DOHH2 (cell line): ENCODE data around the gene ARL15.

Experiments used
- H3F3A ChIP-seq: fragments of 200-600 bp; sonication (generic), shearing (Covaris generic); 2 replicates; pipeline ENCODE4 v1.6.0; 2016; ENCODE audit warnings: antibody characterized with exemption, mild to moderate bottlenecking; ENCODE audit not compliant: control insufficient read depth, insufficient read depth
- H3K27ac ChIP-seq: fragments of 200-600 bp; sonication (generic); 2 replicates; pipeline ENCODE4 v1.5.1; 2014; ENCODE audit warnings: low read depth, mild to moderate bottlenecking, low read length, moderate library complexity
- H3K27me3 ChIP-seq: fragments of 200-600 bp; sonication (generic); 2 replicates; pipeline ENCODE4 v1.6.1; 2014; ENCODE audit warnings: mild to moderate bottlenecking, low read length, mixed read lengths; ENCODE audit not compliant: control insufficient read depth
- H3K36me3 ChIP-seq: fragments of 200-600 bp; sonication (generic); 2 replicates; pipeline ENCODE4 v1.6.1; 2014; ENCODE audit warnings: mild to moderate bottlenecking, low read length, moderate library complexity, mixed read lengths; ENCODE audit not compliant: control insufficient read depth
- H3K4me1 ChIP-seq: fragments of 200-600 bp; sonication (generic); 2 replicates; pipeline ENCODE4 v1.6.1; 2014; ENCODE audit warnings: mild to moderate bottlenecking, low read length, mixed read lengths; ENCODE audit not compliant: control insufficient read depth
- H3K4me2 ChIP-seq: fragments of 200-600 bp; sonication (generic); 2 replicates; pipeline ENCODE4 v1.6.0; 2014; ENCODE audit warnings: mild to moderate bottlenecking, low read length, moderate library complexity
- H3K4me3 ChIP-seq: fragments of 200-600 bp; sonication (generic); 2 replicates; pipeline ENCODE4 v1.5.1; 2014; ENCODE audit warnings: mild to moderate bottlenecking, low read length, mixed read lengths
- H3K79me2 ChIP-seq: fragments of 200-600 bp; sonication (generic); 2 replicates; pipeline ENCODE4 v1.6.1; 2014; ENCODE audit warnings: mild to moderate bottlenecking, low read length, mixed read lengths; ENCODE audit not compliant: control insufficient read depth
- H3K9me2 ChIP-seq: fragments of 200-600 bp; sonication (generic); replicated peaks from 2 replicates; pipeline ENCODE4 v1.6.1; 2014; ENCODE audit warnings: mild to moderate bottlenecking, low read length, mixed read lengths; ENCODE audit not compliant: control insufficient read depth
- H3K9me3 ChIP-seq: fragments of 200-600 bp; sonication (generic); 2 replicates; pipeline ENCODE4 v1.6.1; 2014; ENCODE audit warnings: antibody characterized with exemption, low read length, mixed read lengths; ENCODE audit not compliant: control insufficient read depth, insufficient read depth
- H4K20me1 ChIP-seq: fragments of 200-600 bp; sonication (generic); 2 replicates; pipeline ENCODE4 v1.6.0; 2014; ENCODE audit warnings: low read depth, mild to moderate bottlenecking, antibody characterized with exemption, low read length, moderate library complexity; ENCODE audit not compliant: control insufficient read depth, insufficient read depth
- EZH2phosphoT487 ChIP-seq: fragments of 200-600 bp; sonication (generic); IDR thresholded peaks from 2 replicates; pipeline ENCODE4 v1.6.1; 2017; ENCODE audit warnings: borderline replicate concordance, mild to moderate bottlenecking, antibody characterized with exemption, low read length, moderate library complexity, mixed read lengths
- TF ChIP-seq, protein P1 (sequence below): fragments of 200-600 bp; sonication (generic); IDR thresholded peaks from one replicate; pipeline ENCODE4 v1.5.1; 2014; ENCODE audit warnings: antibody characterized with exemption, mild to moderate bottlenecking, low read depth, low read length; ENCODE audit not compliant: poor library complexity, severe bottlenecking

ARL15 gene

GRCh38 chr5:54242297-54242696 is 68.1 kb downstream of the ARL15 start:
- H3K9me3 ChIP-seq: no peaks in the 10 kb centered on the region
- peaks cover 3% of the 10 kb centered on the region; the same call in 1 of the 2 replicates for H4K20me1 ChIP-seq
- H3F3A ChIP-seq: no peaks in the 10 kb centered on the region
- TF ChIP-seq EZH2phosphoT487: no peak
- TF ChIP-seq, protein P1, sequence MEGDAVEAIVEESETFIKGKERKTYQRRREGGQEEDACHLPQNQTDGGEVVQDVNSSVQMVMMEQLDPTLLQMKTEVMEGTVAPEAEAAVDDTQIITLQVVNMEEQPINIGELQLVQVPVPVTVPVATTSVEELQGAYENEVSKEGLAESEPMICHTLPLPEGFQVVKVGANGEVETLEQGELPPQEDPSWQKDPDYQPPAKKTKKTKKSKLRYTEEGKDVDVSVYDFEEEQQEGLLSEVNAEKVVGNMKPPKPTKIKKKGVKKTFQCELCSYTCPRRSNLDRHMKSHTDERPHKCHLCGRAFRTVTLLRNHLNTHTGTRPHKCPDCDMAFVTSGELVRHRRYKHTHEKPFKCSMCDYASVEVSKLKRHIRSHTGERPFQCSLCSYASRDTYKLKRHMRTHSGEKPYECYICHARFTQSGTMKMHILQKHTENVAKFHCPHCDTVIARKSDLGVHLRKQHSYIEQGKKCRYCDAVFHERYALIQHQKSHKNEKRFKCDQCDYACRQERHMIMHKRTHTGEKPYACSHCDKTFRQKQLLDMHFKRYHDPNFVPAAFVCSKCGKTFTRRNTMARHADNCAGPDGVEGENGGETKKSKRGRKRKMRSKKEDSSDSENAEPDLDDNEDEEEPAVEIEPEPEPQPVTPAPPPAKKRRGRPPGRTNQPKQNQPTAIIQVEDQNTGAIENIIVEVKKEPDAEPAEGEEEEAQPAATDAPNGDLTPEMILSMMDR: no peak
- no peaks in the 10 kb centered on the region for H3K79me2 ChIP-seq
- H3K27me3 ChIP-seq: no peaks in the 10 kb centered on the region
- no peak overlapping the region for H3K4me2 ChIP-seq
- no peaks in the 10 kb centered on the region for H3K4me1 ChIP-seq
- H3K4me3 ChIP-seq: no peak overlapping the region
- no peaks in the 10 kb centered on the region for H3K36me3 ChIP-seq
- no peak overlapping the region for H3K27ac ChIP-seq
- H3K9me2 ChIP-seq: no peaks in the 10 kb centered on the region

- 0 out of 2 replicates have a peak, but pooled peaks cover 3% of the 10 kb centered on the region for H3K27me3 ChIP-seq
- no peaks in the 10 kb centered on the region for H3F3A ChIP-seq
- no peak overlapping the region for H3K27ac ChIP-seq
- H3K36me3 ChIP-seq: no peaks in the 10 kb centered on the region
- no peaks in the 10 kb centered on the region for H3K9me2 ChIP-seq
- H3K4me2 ChIP-seq: no peak overlapping the region
- no peaks in the 10 kb centered on the region for H3K79me2 ChIP-seq
- H4K20me1 ChIP-seq: peaks cover 8% of the 10 kb centered on the region
- H3K4me3 ChIP-seq: no peak overlapping the region
- TF ChIP-seq, protein P1: peak; percentile 41
- no peak for TF ChIP-seq EZH2phosphoT487
- H3K9me3 ChIP-seq: no peaks in the 10 kb centered on the region
- no peaks in the 10 kb centered on the region for H3K4me1 ChIP-seq
Observed at GRCh38 chr5:54234304-54234933, 76.0 kb downstream of the ARL15 start.

DNA sequence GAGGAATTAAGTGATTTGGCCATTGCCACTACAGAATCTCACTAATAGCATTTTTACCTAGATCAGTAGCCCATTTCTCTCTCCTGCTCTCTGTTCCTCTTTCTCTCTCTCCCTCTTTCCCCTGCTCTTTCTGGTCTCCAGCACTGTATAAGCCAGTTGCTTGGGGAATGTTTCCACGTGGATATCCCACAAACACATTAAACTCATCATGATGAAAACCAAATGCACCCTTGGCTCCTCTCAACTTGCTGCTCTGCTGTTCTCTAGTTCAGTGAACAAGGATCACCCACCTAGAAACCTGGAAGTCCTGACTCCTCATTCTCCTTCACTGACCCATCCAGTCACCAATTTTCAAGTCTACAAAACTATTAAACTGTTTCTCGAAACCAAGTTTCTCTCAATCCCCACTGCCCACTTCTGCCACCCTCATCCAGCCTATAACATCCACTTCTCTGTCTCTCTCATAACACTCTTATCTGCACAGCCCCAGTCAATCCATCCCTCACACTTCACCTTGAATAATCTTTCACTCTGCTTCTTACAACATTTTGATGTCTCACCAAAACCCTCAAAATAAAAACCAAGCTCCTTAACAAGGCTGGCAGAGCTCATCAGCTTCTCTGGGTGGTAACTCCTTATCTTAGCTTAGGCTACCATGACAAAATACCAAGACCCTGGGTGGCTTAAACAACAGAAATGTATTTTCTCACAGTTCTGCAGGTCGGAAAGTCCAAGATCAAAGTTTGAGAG is 79.3 kb downstream of the ARL15 start:
- Histone ChIP-seq H4K20me1 (peaks cover 9% of the 10 kb centered on the region; the same call in 1 of the 2 replicates), H3K4me2 (no peak overlapping the region), H3K4me1 (peaks cover 4% of the 10 kb centered on the region; the same call in 1 of the 2 replicates), H3K4me3 (no peak overlapping the region), H3K27me3 (0 out of 2 replicates have a peak, but pooled peaks cover 3% of the 10 kb centered on the region), H3K9me2 (no peaks in the 10 kb centered on the region), H3K27ac (no peak overlapping the region), H3K36me3 (no peaks in the 10 kb centered on the region), H3F3A (no peaks in the 10 kb centered on the region), H3K9me3 (no peaks in the 10 kb centered on the region), H3K79me2 (no peaks in the 10 kb centered on the region)
- TF ChIP-seq, protein P1: no peak
- no peak for TF ChIP-seq EZH2phosphoT487
